B cell (primary cell): ENCODE data around the gene PNPLA5. TPM values are rescaled to one million over a fixed set of nuclear protein-coding genes. Genes with fewer than 3 reads are reported as not detected.

Source experiments
- ATAC-seq: fragments of 200-7000 bp; cut with Tn5 transposase; one replicate; pipeline ENCODE4 v1.10.0; 2021; ENCODE audit warnings: low read depth, mild to moderate bottlenecking, moderate number of reproducible peaks, moderate library complexity
- CTCF ChIA-PET: fragments of 350-600 bp; sonication (Branson Sonifier 250); formaldehyde crosslinking; loops from one replicate; lab custom pipeline; 2021; ENCODE audit warnings: antibody characterized with exemption, inconsistent platforms; lab: Charles Lee
- POLR2A ChIA-PET: fragments of 350-600 bp; sonication (Branson Sonifier 250); formaldehyde crosslinking; loops from one replicate; lab custom pipeline; 2021; ENCODE audit warnings: antibody characterized with exemption; lab: Charles Lee
- DNase-seq: peaks from one replicate; pipeline ENCODE4 v3.0.0; 2013
- H2AFZ ChIP-seq: 2 replicates; pipeline ENCODE4 v1.6.1; 2012; ENCODE audit warnings: mild to moderate bottlenecking, low read depth, low read length; ENCODE audit not compliant: insufficient read depth, poor library complexity, severe bottlenecking
- H3K27ac ChIP-seq, 2 donors: 1 replicate in 1 of 2; 2 replicates in 1 of 2; pipeline ENCODE4 v1.5.1; 2012 to 2013; ENCODE audit warnings: low read length in 2 of 2, mild to moderate bottlenecking in 2 of 2, moderate library complexity in 1 of 2
- H3K27me3 ChIP-seq, 4 experiments: fragments of 200-600 bp in 1 of 4; sonication (generic) in 1 of 4; replicated peaks in 1 of 4; 1 replicate in 2 of 4; 2 replicates in 2 of 4; pipeline versions ENCODE4 v1.6.1 to v1.7.0; 2013 to 2016; ENCODE audit warnings: low read length in 3 of 4, mild to moderate bottlenecking in 2 of 4, mixed read lengths in 1 of 4, moderate library complexity in 1 of 4; ENCODE audit not compliant: insufficient read depth in 4 of 4, control insufficient read depth in 3 of 4; ENCODE audit errors: control extremely low read depth in 1 of 4
- H3K36me3 ChIP-seq, 2 experiments: replicated peaks in 1 of 2; 1 replicate in 1 of 2; 2 replicates in 1 of 2; pipeline versions ENCODE4 v1.6.1 to v1.7.1; 2013; ENCODE audit warnings: low read length in 1 of 2; ENCODE audit not compliant: insufficient read depth in 2 of 2, control insufficient read depth in 1 of 2; ENCODE audit errors: control extremely low read depth in 1 of 2, extremely low read depth in 1 of 2
- H3K4me1 ChIP-seq, 2 donors: fragments of 200-600 bp in 1 of 2; sonication (generic) in 1 of 2; 1 replicate in 1 of 2; 2 replicates in 1 of 2; pipeline versions ENCODE4 v1.5.1 to v1.6.1; 2013 to 2017; ENCODE audit warnings: low read length in 2 of 2; ENCODE audit not compliant: control insufficient read depth in 2 of 2, insufficient read depth in 2 of 2
- H3K4me2 ChIP-seq: replicated peaks from 2 replicates; pipeline ENCODE3; 2012; ENCODE audit warnings: mild to moderate bottlenecking, low read depth, low read length; ENCODE audit not compliant: poor library complexity, severe bottlenecking
- H3K4me3 ChIP-seq, 5 experiments: fragments of 200-600 bp in 1 of 5; sonication (generic) in 1 of 5; 1 replicate in 3 of 5; 2 replicates in 2 of 5; pipeline versions ENCODE4 v1.5.1 to v1.7.0; 2011 to 2016; ENCODE audit warnings: low read length in 4 of 5, mild to moderate bottlenecking in 4 of 5, low read depth in 2 of 5, control low read depth in 1 of 5, moderate library complexity in 1 of 5; ENCODE audit not compliant: insufficient read depth in 1 of 5; ENCODE audit errors: control extremely low read depth in 1 of 5, extremely low read depth in 1 of 5
- H3K79me2 ChIP-seq: fragments of 200-600 bp; sonication (generic); one replicate; pipeline ENCODE4 v1.6.0; 2016; ENCODE audit warnings: low read length; ENCODE audit not compliant: control insufficient read depth, insufficient read depth
- H3K9ac ChIP-seq: fragments of 200-600 bp; sonication (generic); 2 replicates; pipeline ENCODE4 v1.6.1; 2017; ENCODE audit warnings: mild to moderate bottlenecking, low read length, moderate library complexity
- H3K9me3 ChIP-seq, 3 donors: one replicate each; pipeline versions ENCODE4 v1.6.1 to v1.7.1; 2013; ENCODE audit warnings: low read length in 2 of 3; ENCODE audit not compliant: control insufficient read depth in 2 of 3, insufficient read depth in 1 of 3; ENCODE audit errors: control extremely low read depth in 1 of 3
- H4K20me1 ChIP-seq: 2 replicates; pipeline ENCODE4 v1.6.0; 2012; ENCODE audit warnings: mild to moderate bottlenecking, low read length; ENCODE audit not compliant: insufficient read depth, control insufficient read depth, poor library complexity, severe bottlenecking
- H3K27ac Mint-ChIP-seq: one replicate; pipeline ENCODE4 v1.8.0; 2021; ENCODE audit warnings: mixed read lengths
- H3K27me3 Mint-ChIP-seq: one replicate; pipeline ENCODE4 v1.8.0; 2021; ENCODE audit warnings: mixed read lengths
- H3K4me1 Mint-ChIP-seq: one replicate; pipeline ENCODE4 v1.8.0; 2021; ENCODE audit warnings: mixed read lengths
- H3K4me3 Mint-ChIP-seq: one replicate; pipeline ENCODE4 v1.8.0; 2021; ENCODE audit warnings: mixed read lengths
- H3K9me3 Mint-ChIP-seq: one replicate; pipeline ENCODE4 v1.8.0; 2022; ENCODE audit warnings: mixed read lengths; ENCODE audit not compliant: insufficient read depth
- CTCF ChIP-seq: fragments of 200-600 bp; IDR thresholded peaks from one replicate; pipeline ENCODE4 v1.8.0; 2022; ENCODE audit warnings: antibody characterized with exemption, mild to moderate bottlenecking
- EZH2 ChIP-seq: IDR thresholded peaks from 2 replicates; pipeline ENCODE4 v1.6.1; 2012; ENCODE audit warnings: borderline replicate concordance, low read depth, mild to moderate bottlenecking, moderate library complexity, low read length; ENCODE audit not compliant: insufficient read depth, poor library complexity, severe bottlenecking
- WGBS: methylation state at CpG from one replicate; pipeline ENCODE4 v1.1.5; 2013; ENCODE audit warnings: missing lambda C conversion rate; ENCODE audit not compliant: insufficient coverage; 5-methylcytosine and 5-hydroxymethylcytosine counted together
- intact Hi-C: fragments of 100-400 bp; cut with micrococcal nuclease; formaldehyde crosslinking; loops from one replicate; pipeline ENCODE4 v1.10.0; 2022
- polyA plus RNA-seq: library from polyadenylated mRNA; depleted of rRNA; stranded (reverse); fragments of >200 nt; gene quantifications from 2 replicates; pipeline ENCODE4 v1.2.3, GENCODE V29; 2012
- total RNA-seq, 2 donors: library from RNA; stranded (reverse); fragments of 120-200 nt in 1 of 2; gene quantifications; 1 replicate in 1 of 2; 2 replicates in 1 of 2; pipeline versions ENCODE4 v1.2.3 to v1.2.4, GENCODE V29; 2013 to 2022

Gene PNPLA5
- total and polyA plus RNA-seq, 2 donors (not counting 1 experiment from before 2014, with no cell fraction given) = not detected

GRCh38 chr22:43839781-43840180 is 52.0 kb downstream of the PNPLA5 start:
- Mint-ChIP-seq H3K9me3 (no peaks in the 10 kb centered on the region), H3K27ac (no peak overlapping the region), H3K4me3 (no peak overlapping the region), H3K27me3 (no peaks in the 10 kb centered on the region), H3K4me1 (no peaks in the 10 kb centered on the region)
- Histone ChIP-seq H3K4me3 (no peak overlapping the region), H3K36me3 (no peaks in the 10 kb centered on the region), H3K4me1 (no peaks in the 10 kb centered on the region), H3K79me2 (no peaks in the 10 kb centered on the region), H3K9me3 (no peaks in the 10 kb centered on the region), H2AFZ (no peak overlapping the region), H3K27me3 (no peaks in the 10 kb centered on the region), H3K9ac (no peak overlapping the region), H3K4me2 (no peak overlapping the region), H3K27ac (no peak overlapping the region), H4K20me1 (no peaks in the 10 kb centered on the region)
- ChIA-PET CTCF (no interaction called here), POLR2A (no interaction called here)
- TF ChIP-seq CTCF (no peak), EZH2 (no peak)
- 48% methylated on average over 8 of the region's 8 CpGs for WGBS
- ATAC-seq (no peak), DNase-seq (no peak)
- intact Hi-C loops = no loop called here

GRCh38 chr22:43838571-43839307 is 53.1 kb downstream of the PNPLA5 start:
- H3K27me3 ChIP-seq = no peaks in the 10 kb centered on the region
- ChIA-PET CTCF (no interaction called here), POLR2A (no interaction called here)
- H2AFZ ChIP-seq = no peak overlapping the region
- WGBS = 92% methylated on average over 25 of the region's 25 CpGs
- H3K79me2 ChIP-seq = no peaks in the 10 kb centered on the region
- H3K27ac ChIP-seq = no peak overlapping the region
- no peak overlapping the region for H3K9ac ChIP-seq
- Mint-ChIP-seq H3K9me3 (no peaks in the 10 kb centered on the region), H3K4me3 (no peak overlapping the region), H3K27me3 (no peaks in the 10 kb centered on the region), H3K27ac (no peak overlapping the region), H3K4me1 (no peaks in the 10 kb centered on the region)
- TF ChIP-seq CTCF = no peak
- no peak for TF ChIP-seq EZH2
- H3K4me2 ChIP-seq = no peak overlapping the region
- DNase-seq (no peak), ATAC-seq (no peak)
- H3K4me3 ChIP-seq = no peak overlapping the region
- no peaks in the 10 kb centered on the region for H4K20me1 ChIP-seq
- intact Hi-C loops = no loop called here
- H3K36me3 ChIP-seq = no peaks in the 10 kb centered on the region
- H3K9me3 ChIP-seq = no peaks in the 10 kb centered on the region
- no peaks in the 10 kb centered on the region for H3K4me1 ChIP-seq
